Caco-2 (cell line): ENCODE results near the gene EIF1. TPM values are rescaled to one million over a fixed set of nuclear protein-coding genes. Genes with fewer than 3 reads are reported as not detected.

Experiments used
- BruUV-seq: library from RNA; stranded (reverse); fragments of 400-500 nt; replicated peaks from 2 replicates; lab custom pipeline; 2021; lab: Mats Ljungman, UMichigan
- CTCF ChIA-PET: fragments of 300-600 bp; sonication (Branson Sonifier 250); formaldehyde crosslinking; loops from one replicate; lab custom pipeline; 2022; ENCODE audit warnings: antibody characterized with exemption; lab: Charles Lee
- POLR2A ChIA-PET: fragments of 300-600 bp; sonication (Branson Sonifier 250); formaldehyde crosslinking; loops from one replicate; lab custom pipeline; 2022; ENCODE audit warnings: antibody characterized with exemption; lab: Charles Lee
- DNase-seq, 2 experiments: peaks; one replicate each; pipeline versions ENCODE4 v3.0.0 to v3.0.0-alpha.2; 2020 to 2022
- H3K27me3 ChIP-seq: replicated peaks from 2 replicates; pipeline ENCODE4 v1.6.0; 2011; ENCODE audit warnings: low read length; ENCODE audit not compliant: control insufficient read depth, insufficient read depth
- H3K36me3 ChIP-seq: 2 replicates; pipeline ENCODE4 v1.5.1; 2011; ENCODE audit warnings: low read length; ENCODE audit not compliant: control insufficient read depth, insufficient read depth
- H3K4me1 ChIP-seq: fragments of 250-450 bp; sonication (Bioruptor Pico); 2 replicates; pipeline ENCODE4 v1.5.1; 2020; ENCODE audit warnings: mild to moderate bottlenecking
- H3K4me3 ChIP-seq: 2 replicates; pipeline ENCODE4 v1.5.1; 2011; ENCODE audit warnings: low read depth, mild to moderate bottlenecking, control low read depth, low read length
- H3K9me3 ChIP-seq: fragments of 250-450 bp; sonication (Bioruptor Pico); 2 replicates; pipeline ENCODE4 v1.5.1; 2020; ENCODE audit warnings: mild to moderate bottlenecking, moderate library complexity
- H3K27ac Mint-ChIP-seq: one replicate; pipeline ENCODE4 v1.8.0; 2022; ENCODE audit warnings: mixed read lengths; ENCODE audit not compliant: unreplicated experiment
- H3K27me3 Mint-ChIP-seq: one replicate; pipeline ENCODE4 v1.8.0; 2022; ENCODE audit warnings: mixed read lengths; ENCODE audit not compliant: insufficient read depth, unreplicated experiment
- H3K36me3 Mint-ChIP-seq: one replicate; pipeline ENCODE4 v1.8.0; 2022; ENCODE audit warnings: mild to moderate bottlenecking, mixed read lengths; ENCODE audit not compliant: insufficient read depth, unreplicated experiment
- H3K4me1 Mint-ChIP-seq: one replicate; pipeline ENCODE4 v1.8.0; 2022; ENCODE audit warnings: low read depth, mixed read lengths; ENCODE audit not compliant: unreplicated experiment
- H3K4me3 Mint-ChIP-seq: one replicate; pipeline ENCODE4 v1.8.0; 2022; ENCODE audit warnings: mild to moderate bottlenecking, moderate library complexity, mixed read lengths; ENCODE audit not compliant: unreplicated experiment
- H3K9me3 Mint-ChIP-seq: one replicate; pipeline ENCODE4 v1.8.0; 2022; ENCODE audit warnings: mixed read lengths; ENCODE audit not compliant: unreplicated experiment
- intact Hi-C: fragments of 100-400 bp; cut with micrococcal nuclease; formaldehyde crosslinking; loops from one replicate; pipeline ENCODE4 v1.10.0; 2022; ENCODE audit not compliant: unreplicated experiment
- total RNA-seq: library from RNA; stranded (reverse); gene quantifications from 2 replicates; pipeline ENCODE4 v1.2.3, GENCODE V29; 2022
- TF ChIP-seq, protein P1 (sequence below), 2 experiments: fragments of 200-600 bp in 1 of 2; IDR thresholded peaks; 1 replicate in 1 of 2; 2 replicates in 1 of 2; pipeline versions ENCODE4 v1.5.1 to v1.8.0; 2011 to 2022; ENCODE audit warnings: antibody characterized with exemption in 1 of 2, control low read depth in 1 of 2, inconsistent platforms in 1 of 2, low read depth in 1 of 2, low read length in 1 of 2, mild to moderate bottlenecking in 1 of 2, moderate library complexity in 1 of 2; ENCODE audit not compliant: insufficient read depth in 1 of 2, severe bottlenecking in 1 of 2, unreplicated experiment in 1 of 2

EIF1 gene
- total RNA-seq, 1 experiment from 2014 or later = 783 TPM

- CTCF ChIA-PET = no interaction called here
- POLR2A ChIA-PET = no interaction called here
- Histone ChIP-seq H3K9me3 (no peaks in the 10 kb centered on the region), H3K27me3 (no peaks in the 10 kb centered on the region; the same call in none of the 2 replicates), H3K4me1 (peaks cover 8% of the 10 kb centered on the region; the same call in 1 of the 2 replicates), H3K4me3 (no peak overlapping the region), H3K36me3 (no peaks in the 10 kb centered on the region)
- Mint-ChIP-seq H3K27me3 (peaks cover 9% of the 10 kb centered on the region), H3K36me3 (no peaks in the 10 kb centered on the region), H3K9me3 (no peaks in the 10 kb centered on the region), H3K4me1 (peaks cover 13% of the 10 kb centered on the region), H3K4me3 (no peak overlapping the region), H3K27ac (no peak overlapping the region)
- TF ChIP-seq, protein P1, sequence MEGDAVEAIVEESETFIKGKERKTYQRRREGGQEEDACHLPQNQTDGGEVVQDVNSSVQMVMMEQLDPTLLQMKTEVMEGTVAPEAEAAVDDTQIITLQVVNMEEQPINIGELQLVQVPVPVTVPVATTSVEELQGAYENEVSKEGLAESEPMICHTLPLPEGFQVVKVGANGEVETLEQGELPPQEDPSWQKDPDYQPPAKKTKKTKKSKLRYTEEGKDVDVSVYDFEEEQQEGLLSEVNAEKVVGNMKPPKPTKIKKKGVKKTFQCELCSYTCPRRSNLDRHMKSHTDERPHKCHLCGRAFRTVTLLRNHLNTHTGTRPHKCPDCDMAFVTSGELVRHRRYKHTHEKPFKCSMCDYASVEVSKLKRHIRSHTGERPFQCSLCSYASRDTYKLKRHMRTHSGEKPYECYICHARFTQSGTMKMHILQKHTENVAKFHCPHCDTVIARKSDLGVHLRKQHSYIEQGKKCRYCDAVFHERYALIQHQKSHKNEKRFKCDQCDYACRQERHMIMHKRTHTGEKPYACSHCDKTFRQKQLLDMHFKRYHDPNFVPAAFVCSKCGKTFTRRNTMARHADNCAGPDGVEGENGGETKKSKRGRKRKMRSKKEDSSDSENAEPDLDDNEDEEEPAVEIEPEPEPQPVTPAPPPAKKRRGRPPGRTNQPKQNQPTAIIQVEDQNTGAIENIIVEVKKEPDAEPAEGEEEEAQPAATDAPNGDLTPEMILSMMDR (IDR thresholded peaks at IDR 0.05; ENCODE audit: insufficient read depth in 1 of 2, low read depth in 1 of 2, low read length in 1 of 2, severe bottlenecking in 1 of 2, unreplicated experiment in 1 of 2) = no peak
- intact Hi-C loops = no loop called here
- DNase-seq = no peak
- BruUV-seq = no TSS peak
Observed at GRCh38 chr17:41731836-41732235, 43.2 kb downstream of the EIF1 start.

DNA sequence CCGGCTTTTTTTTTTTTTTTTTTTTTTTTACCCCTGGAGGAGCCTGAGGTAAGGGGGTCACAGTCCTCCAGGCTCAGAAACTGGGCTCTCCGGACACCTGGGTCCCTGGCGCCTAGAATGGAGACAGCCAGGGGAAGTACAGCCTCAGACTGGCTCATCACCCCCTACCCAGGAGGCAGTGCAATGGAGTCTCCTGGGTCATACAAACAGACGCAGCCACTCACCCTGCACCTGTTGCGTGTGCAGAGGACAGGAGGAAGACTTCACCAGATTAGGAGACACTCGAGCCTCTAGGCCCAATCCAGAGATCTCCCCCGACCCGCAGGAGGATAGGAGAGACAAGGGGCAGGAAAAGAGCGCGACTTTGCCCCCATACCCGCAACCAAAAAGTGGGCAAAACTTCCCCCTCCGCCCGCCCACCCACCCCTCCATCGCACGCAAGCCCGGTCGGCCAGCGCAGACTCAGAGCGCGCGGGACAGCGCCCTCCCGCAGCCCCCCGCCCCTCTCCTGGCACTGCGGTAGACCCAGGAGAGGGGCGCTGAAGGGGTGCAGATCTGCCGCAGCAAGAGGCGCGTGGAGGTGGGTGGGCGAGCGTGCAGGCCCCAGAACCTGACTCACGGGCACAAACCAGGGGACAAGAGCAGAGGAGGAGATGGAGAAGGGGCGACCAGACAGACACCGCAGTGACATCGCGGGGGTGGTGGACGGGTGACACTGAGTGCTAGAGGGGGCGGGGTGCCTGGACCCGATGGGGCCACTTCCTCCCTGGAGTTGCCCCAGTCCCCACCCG lies 44.9 kb downstream of the EIF1 start:
- peak overlapping the region; percentile 82 for H3K4me3 Mint-ChIP-seq
- ChIA-PET POLR2A (interaction anchor here (0.6 to 1.9 kb wide), 4 partner anchors 38 to 233 kb away, joined by 3 to 11 read pairs (median 6); partner anchors contain the start of gene CNP), CTCF (interaction anchor here (0.6 kb wide), 1 partner anchor 10 kb away, joined by 4 read pairs; no protein-coding TSS in a partner anchor)
- TF ChIP-seq, protein P1 (IDR thresholded peaks at IDR 0.05; ENCODE audit: insufficient read depth in 1 of 2, low read depth in 1 of 2, low read length in 1 of 2, severe bottlenecking in 1 of 2, unreplicated experiment in 1 of 2) = no peak
- no TSS peak for BruUV-seq
- Histone ChIP-seq H3K4me3 (peak overlapping the region; percentile 73), H3K36me3 (no peaks in the 10 kb centered on the region), H3K27me3 (no peaks in the 10 kb centered on the region; the same call in none of the 2 replicates), H3K9me3 (no peaks in the 10 kb centered on the region), H3K4me1 (peaks cover 18% of the 10 kb centered on the region)
- H3K27ac Mint-ChIP-seq = no peak overlapping the region
- H3K27me3 Mint-ChIP-seq = peaks cover 15% of the 10 kb centered on the region
- peaks cover 13% of the 10 kb centered on the region for H3K4me1 Mint-ChIP-seq
- H3K9me3 Mint-ChIP-seq = no peaks in the 10 kb centered on the region
- no peaks in the 10 kb centered on the region for H3K36me3 Mint-ChIP-seq
- intact Hi-C loops = no loop called here
- no peak for DNase-seq

DNA sequence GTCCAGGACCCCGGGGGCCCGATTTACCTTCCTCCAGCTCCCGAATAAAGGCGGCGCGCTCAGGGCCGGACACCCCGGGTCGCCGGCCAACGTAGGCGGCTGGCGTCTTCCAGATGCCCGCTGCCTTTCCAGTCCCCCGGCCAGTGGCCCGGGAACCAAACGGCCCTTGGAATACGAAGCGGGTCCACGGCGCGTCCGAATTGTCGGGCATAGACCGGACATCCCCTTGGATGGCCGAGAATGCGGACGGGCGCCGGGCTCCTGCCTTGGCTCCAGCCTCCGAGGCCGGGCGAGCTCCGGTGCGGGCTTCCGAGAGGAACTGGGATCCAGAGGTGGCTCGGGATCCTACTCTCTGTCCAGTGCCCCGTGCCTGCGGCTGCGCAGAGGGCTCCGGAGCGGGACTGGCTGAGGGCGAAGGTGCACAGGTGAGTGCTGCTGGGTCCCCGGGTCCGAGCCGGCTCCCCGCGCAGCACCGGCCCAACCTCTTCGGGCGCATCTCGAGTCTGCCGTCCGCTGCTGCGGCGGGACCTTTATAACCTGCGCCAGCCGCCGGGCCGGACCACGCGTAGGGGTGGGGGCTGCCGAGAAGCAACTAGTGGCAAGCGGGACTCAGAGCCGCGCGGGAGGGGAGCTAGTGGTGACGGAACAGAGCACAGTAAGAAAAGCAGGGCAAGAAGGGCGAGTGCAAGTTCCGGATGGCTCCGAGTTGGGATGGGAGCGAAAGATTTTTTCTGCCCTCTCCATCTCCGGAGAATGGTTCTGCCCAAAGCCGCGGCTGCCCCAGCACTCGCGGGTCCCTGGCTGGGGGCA lies 45.7 kb downstream of the EIF1 start, which contains the start of gene HAP1:
Gene HAP1, minus strand, starts transcription at position 505 of the 810 bp plus-strand sequence. Its CDS starts 9 bp downstream, at position 496.
- Mint-ChIP-seq H3K9me3 (no peaks in the 10 kb centered on the region), H3K27me3 (peaks cover 15% of the 10 kb centered on the region), H3K36me3 (peaks cover 4% of the 10 kb centered on the region), H3K4me1 (peaks cover 14% of the 10 kb centered on the region), H3K4me3 (peak within 1 kb of the TSS; percentile 82), H3K27ac (peak within 1 kb of the TSS; percentile 60)
- BruUV-seq = TSS peak; percentile 51
- Histone ChIP-seq H3K27me3 (no peaks in the 10 kb centered on the region; the same call in none of the 2 replicates), H3K9me3 (no peaks in the 10 kb centered on the region), H3K4me1 (peaks cover 23% of the 10 kb centered on the region), H3K36me3 (no peaks in the 10 kb centered on the region), H3K4me3 (peak within 1 kb of the TSS; percentile 73)
- ChIA-PET CTCF (no interaction called here), POLR2A (interaction anchor here (0.5 to 1.9 kb wide), 8 partner anchors 39 to 316 kb away, joined by 3 to 11 read pairs (median 4); partner anchors contain the start of genes CNP, EIF1 and KLHL11)
- peak; percentile 73 to 84 for DNase-seq
- TF ChIP-seq, protein P1 (IDR thresholded peaks at IDR 0.05; ENCODE audit: insufficient read depth in 1 of 2, low read depth in 1 of 2, low read length in 1 of 2, severe bottlenecking in 1 of 2, unreplicated experiment in 1 of 2) = no peak
- intact Hi-C loops = no loop called here
